Lower leg skin (tissue), 3 donors: ENCODE results near the gene IPO13.

Experiments used
- POLR2A ChIP-seq, 2 donors: fragments of 450-650 bp; IDR thresholded peaks; one replicate each; pipeline ENCODE4 v1.6.1; 2016 to 2017; ENCODE audit warnings: antibody characterized with exemption in 2 of 2, mild to moderate bottlenecking in 1 of 2, moderate library complexity in 1 of 2
- TF ChIP-seq, protein P1 (sequence below), 3 donors: fragments of 450-650 bp; IDR thresholded peaks; one replicate each; pipeline ENCODE4 v1.5.1; 2016; ENCODE audit warnings: antibody characterized with exemption in 3 of 3, mild to moderate bottlenecking in 3 of 3, moderate library complexity in 2 of 3

DNA sequence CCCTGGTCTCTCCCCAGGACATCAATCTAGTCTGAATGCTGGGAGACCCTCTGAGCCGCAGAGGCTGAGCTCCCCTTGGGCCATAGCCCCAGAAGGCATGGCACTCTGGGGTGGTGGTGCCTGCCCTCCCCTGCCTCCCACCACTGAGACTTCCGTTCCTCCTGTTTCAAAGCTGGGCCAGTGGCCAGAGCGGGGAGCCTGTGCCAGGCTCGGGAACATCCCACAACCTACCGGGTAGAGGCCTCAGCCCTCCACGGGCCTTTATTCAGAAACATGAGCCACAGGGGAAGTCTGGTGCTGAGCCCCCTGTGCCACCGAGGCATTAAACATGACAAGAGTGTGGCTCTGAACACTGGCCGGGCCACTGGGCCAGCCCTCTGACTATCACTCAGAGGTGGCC, 52.7 kb downstream of the IPO13 start:
- TF ChIP-seq, protein P1, sequence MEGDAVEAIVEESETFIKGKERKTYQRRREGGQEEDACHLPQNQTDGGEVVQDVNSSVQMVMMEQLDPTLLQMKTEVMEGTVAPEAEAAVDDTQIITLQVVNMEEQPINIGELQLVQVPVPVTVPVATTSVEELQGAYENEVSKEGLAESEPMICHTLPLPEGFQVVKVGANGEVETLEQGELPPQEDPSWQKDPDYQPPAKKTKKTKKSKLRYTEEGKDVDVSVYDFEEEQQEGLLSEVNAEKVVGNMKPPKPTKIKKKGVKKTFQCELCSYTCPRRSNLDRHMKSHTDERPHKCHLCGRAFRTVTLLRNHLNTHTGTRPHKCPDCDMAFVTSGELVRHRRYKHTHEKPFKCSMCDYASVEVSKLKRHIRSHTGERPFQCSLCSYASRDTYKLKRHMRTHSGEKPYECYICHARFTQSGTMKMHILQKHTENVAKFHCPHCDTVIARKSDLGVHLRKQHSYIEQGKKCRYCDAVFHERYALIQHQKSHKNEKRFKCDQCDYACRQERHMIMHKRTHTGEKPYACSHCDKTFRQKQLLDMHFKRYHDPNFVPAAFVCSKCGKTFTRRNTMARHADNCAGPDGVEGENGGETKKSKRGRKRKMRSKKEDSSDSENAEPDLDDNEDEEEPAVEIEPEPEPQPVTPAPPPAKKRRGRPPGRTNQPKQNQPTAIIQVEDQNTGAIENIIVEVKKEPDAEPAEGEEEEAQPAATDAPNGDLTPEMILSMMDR (IDR thresholded peaks at IDR 0.05): no peak
- TF ChIP-seq POLR2A (IDR thresholded peaks at IDR 0.05): no peak
